Measurements from ENCODE around the gene KCND2. TPM values are rescaled to one million over a fixed set of nuclear protein-coding genes. Genes with fewer than 3 reads are reported as not detected.
"Not testable (repeated sequence)": the region's sequence is repeated elsewhere in the genome, so short reads cannot be mapped to it uniquely, and the experiment has no call there.

KCND2 gene
- total RNA-seq (2014; rRNA removed; shearing (Covaris generic)) = 0.04 and 0.19 TPM in 2 replicates

GRCh38 chr7:120272701-120273475, at the start of gene KCND2:
TSS of gene KCND2 (plus strand) at chr7:120273175.
- DNase-seq (ENCODE audit: low spot score) = no peak

- no peak for DNase-seq (ENCODE audit: low spot score)
Measured at GRCh38 chr7:120226188-120226587, 46.8 kb upstream of the KCND2 start.

GRCh38 chr7:120227255-120227654, 45.7 kb upstream of the KCND2 start:
- DNase-seq (ENCODE audit: low spot score) = no peak

- DNase-seq (ENCODE audit: low spot score) = no peak
Measured at GRCh38 chr7:120229084-120229483, 43.9 kb upstream of the KCND2 start.

GRCh38 chr7:120233338-120233737, 39.6 kb upstream of the KCND2 start:
- DNase-seq (ENCODE audit: low spot score) = no peak

GRCh38 chr7:120240350-120240749, 32.6 kb upstream of the KCND2 start:
- not testable (repeated sequence) for DNase-seq (ENCODE audit: low spot score)

- no peak for DNase-seq (ENCODE audit: low spot score)
Measured at GRCh38 chr7:120241973-120242372, 31.0 kb upstream of the KCND2 start.

- DNase-seq (ENCODE audit: low spot score) = no peak
Measured at GRCh38 chr7:120254845-120255244, 18.1 kb upstream of the KCND2 start.

- no peak for DNase-seq (ENCODE audit: low spot score)
Measured at GRCh38 chr7:120256344-120257070, 16.5 kb upstream of the KCND2 start.

GRCh38 chr7:120259386-120259785, 13.6 kb upstream of the KCND2 start:
- DNase-seq (ENCODE audit: low spot score) = no peak

GRCh38 chr7:120260111-120260510, 12.9 kb upstream of the KCND2 start:
- DNase-seq (ENCODE audit: low spot score) = no peak

GRCh38 chr7:120272261-120272660, 714 bp upstream of the KCND2 start:
- DNase-seq (ENCODE audit: low spot score) = peak; percentile 74

GRCh38 chr7:120273476-120273975, 551 bp downstream of the KCND2 start:
- DNase-seq (ENCODE audit: low spot score) = no peak

GRCh38 chr7:120274482-120274881, 1.5 kb downstream of the KCND2 start:
- DNase-seq (ENCODE audit: low spot score) = no peak

GRCh38 chr7:120274899-120275298, 1.9 kb downstream of the KCND2 start:
- DNase-seq (ENCODE audit: low spot score) = no peak

- no peak for DNase-seq (ENCODE audit: low spot score)
Measured at GRCh38 chr7:120276720-120277119, 3.7 kb downstream of the KCND2 start.

GRCh38 chr7:120278773-120279172, 5.8 kb downstream of the KCND2 start:
- no peak for DNase-seq (ENCODE audit: low spot score)

GRCh38 chr7:120280743-120281142, 7.8 kb downstream of the KCND2 start:
- no peak for DNase-seq (ENCODE audit: low spot score)

GRCh38 chr7:120293027-120293426, 20.1 kb downstream of the KCND2 start:
- DNase-seq (ENCODE audit: low spot score) = no peak

- DNase-seq (ENCODE audit: low spot score) = no peak
Measured at GRCh38 chr7:120302190-120302589, 29.2 kb downstream of the KCND2 start.

- no peak for DNase-seq (ENCODE audit: low spot score)
Measured at GRCh38 chr7:120303105-120303504, 30.1 kb downstream of the KCND2 start.

- DNase-seq (ENCODE audit: low spot score) = no peak
Measured at GRCh38 chr7:120304674-120305073, 31.7 kb downstream of the KCND2 start.

GRCh38 chr7:120307991-120308545, 35.1 kb downstream of the KCND2 start:
- no peak for DNase-seq (ENCODE audit: low spot score)

Measured in H4 (cell line).